Measurements from ENCODE around the gene ZNF365.

Gene ZNF365

DNA sequence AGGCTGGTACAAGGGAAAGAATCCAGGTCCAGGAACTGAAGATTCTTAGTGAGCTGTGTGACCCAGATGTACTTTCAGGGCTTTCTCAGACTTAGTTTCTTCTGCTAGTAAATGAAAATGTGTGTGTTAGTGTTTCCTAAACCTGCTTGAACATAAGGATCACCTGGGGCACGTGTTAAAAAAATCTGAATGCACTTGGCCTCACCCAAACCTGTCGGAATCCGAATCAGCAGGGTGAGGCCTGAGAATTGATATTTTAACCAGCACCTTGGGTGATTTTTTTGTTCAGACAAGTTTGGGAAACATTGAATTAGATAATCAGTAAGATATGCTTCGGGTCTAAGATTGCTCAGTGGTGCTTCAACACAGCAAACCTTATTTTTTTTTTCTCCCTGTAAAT lies 59.7 kb downstream of the ZNF365 start:
- Histone ChIP-seq H3K4me1 (ENCODE audit: control insufficient read depth, insufficient read depth, low read length) (peaks cover 7% of the 10 kb centered on the region), H3K9me3 (ENCODE audit: control insufficient read depth, low read length) (no peaks in the 10 kb centered on the region), H3K4me3 (ENCODE audit: low read length) (no peak overlapping the region), H3K36me3 (ENCODE audit: control insufficient read depth, insufficient read depth, low read length) (no peaks in the 10 kb centered on the region), H3K27me3 (ENCODE audit: control insufficient read depth, insufficient read depth, low read length) (no peaks in the 10 kb centered on the region), H3K9ac (ENCODE audit: low read length) (no peak overlapping the region)

DNA sequence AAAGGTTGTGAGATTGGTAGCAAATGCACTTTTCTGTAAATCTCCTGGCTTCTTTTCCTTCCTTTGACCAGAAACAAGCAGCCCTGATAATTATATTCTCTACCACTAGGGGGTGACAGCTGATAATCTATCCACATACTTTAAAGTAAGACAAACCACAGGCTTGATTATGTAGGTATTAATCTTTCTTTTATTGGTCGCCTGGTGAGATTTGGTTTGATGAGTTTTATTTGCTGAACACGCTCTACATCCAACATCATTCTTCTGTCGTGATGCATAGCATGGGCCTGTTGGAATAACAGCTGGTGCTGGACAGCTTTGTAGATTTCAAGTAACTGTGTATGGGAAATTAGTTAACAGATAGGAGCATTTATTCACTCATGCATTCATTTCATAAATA lies 63.5 kb downstream of the ZNF365 start:
- Histone ChIP-seq H3K9ac (ENCODE audit: low read length) (no peak overlapping the region), H3K4me3 (ENCODE audit: low read length) (no peak overlapping the region), H3K36me3 (ENCODE audit: control insufficient read depth, insufficient read depth, low read length) (no peaks in the 10 kb centered on the region), H3K27me3 (ENCODE audit: control insufficient read depth, insufficient read depth, low read length) (no peaks in the 10 kb centered on the region), H3K4me1 (ENCODE audit: control insufficient read depth, insufficient read depth, low read length) (peaks cover 7% of the 10 kb centered on the region), H3K9me3 (ENCODE audit: control insufficient read depth, low read length) (no peaks in the 10 kb centered on the region)

DNA sequence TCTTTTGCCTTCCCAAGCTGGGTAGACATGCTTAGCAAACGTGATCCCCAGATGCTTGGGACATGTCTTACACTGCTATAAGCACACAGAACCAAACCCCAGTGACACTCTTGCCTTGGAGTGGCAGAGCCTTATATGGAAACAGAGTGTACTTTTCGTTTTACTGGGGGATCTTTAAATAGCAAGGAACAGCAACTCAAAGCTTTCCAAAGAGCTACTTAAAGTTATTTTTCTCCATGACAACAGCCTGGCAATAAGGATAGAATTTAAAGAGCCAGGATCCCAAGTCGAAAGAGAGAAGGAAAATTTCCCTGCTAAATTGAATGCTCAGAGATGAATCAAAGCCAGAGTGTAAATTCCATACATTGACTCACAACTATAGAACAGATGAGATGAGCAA lies 67.8 kb downstream of the ZNF365 start:
- H3K4me1 ChIP-seq (ENCODE audit: control insufficient read depth, insufficient read depth, low read length), result no peaks in the 10 kb centered on the region
- no peaks in the 10 kb centered on the region for H3K27me3 ChIP-seq (ENCODE audit: control insufficient read depth, insufficient read depth, low read length)

DNA sequence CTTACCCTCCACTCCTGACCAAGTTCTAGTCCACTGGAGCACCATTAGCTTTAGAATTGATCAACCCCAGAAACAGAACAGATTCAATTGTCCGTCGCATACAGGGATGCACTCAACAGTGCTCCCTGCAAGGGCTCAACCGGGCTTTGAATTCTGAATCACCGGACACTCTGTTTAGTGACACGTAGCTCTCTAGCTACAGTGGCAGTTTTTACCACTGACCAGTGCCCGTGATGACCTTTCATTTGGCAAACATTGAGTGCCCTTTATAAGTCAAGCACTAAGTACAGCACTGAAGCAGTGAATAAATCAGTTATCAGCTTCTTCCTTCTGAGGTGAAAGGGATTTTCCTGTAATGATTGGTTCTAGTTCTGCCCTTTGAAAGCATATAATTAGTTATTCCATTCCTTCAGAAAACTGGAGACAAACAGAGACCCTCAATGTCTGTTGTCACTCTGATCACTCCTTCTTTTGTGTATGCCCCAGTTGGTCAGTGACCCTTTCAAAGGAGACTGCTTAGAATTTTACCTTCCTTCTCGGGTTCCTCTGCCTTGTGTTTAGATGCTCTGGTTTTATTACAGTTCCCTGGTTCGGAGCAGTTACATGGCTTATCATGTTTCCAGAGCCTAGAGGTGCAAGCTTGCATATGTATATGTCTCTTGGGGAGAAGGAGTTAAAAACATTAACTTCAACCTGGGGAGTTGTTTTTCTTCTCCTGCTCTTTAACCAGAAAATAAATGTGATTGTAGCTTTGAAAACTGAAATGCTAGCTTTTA lies 68.9 kb downstream of the ZNF365 start:
- H3K27me3 ChIP-seq (ENCODE audit: control insufficient read depth, insufficient read depth, low read length), result no peaks in the 10 kb centered on the region
- no peaks in the 10 kb centered on the region for H3K36me3 ChIP-seq (ENCODE audit: control insufficient read depth, insufficient read depth, low read length)
- H3K4me1 ChIP-seq (ENCODE audit: control insufficient read depth, insufficient read depth, low read length), result no peaks in the 10 kb centered on the region
- no peaks in the 10 kb centered on the region for H3K9me3 ChIP-seq (ENCODE audit: control insufficient read depth, low read length)
- H3K9ac ChIP-seq (ENCODE audit: low read length), result no peak overlapping the region
- H3K4me3 ChIP-seq (ENCODE audit: low read length), result no peak overlapping the region

More for the DNA sequence above, 67.8 kb downstream of the ZNF365 start:
- Histone ChIP-seq H3K36me3 (ENCODE audit: control insufficient read depth, insufficient read depth, low read length) (no peaks in the 10 kb centered on the region), H3K9ac (ENCODE audit: low read length) (no peak overlapping the region), H3K9me3 (ENCODE audit: control insufficient read depth, low read length) (no peaks in the 10 kb centered on the region), H3K4me3 (ENCODE audit: low read length) (no peak overlapping the region)

DNA sequence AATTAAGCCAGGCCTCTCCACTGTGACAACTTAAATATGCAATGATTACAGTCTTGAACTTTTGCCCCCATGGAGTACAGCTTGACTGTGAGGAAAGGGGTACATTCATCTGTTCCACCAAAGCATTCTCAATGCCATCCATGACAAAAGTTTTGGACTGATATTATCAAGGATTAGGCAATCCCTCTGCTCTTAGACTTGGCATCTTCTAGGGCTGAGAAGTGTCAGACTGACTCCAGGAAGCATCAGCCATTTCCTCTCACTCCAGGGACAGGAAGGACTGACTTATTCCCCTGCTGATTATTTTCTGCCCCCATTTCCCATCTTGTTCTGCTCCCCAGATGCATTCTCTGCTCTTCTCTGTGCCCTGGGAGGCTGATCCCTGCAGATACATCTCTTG lies 69.7 kb downstream of the ZNF365 start:
- Histone ChIP-seq H3K27me3 (ENCODE audit: control insufficient read depth, insufficient read depth, low read length) (no peaks in the 10 kb centered on the region), H3K9me3 (ENCODE audit: control insufficient read depth, low read length) (no peaks in the 10 kb centered on the region), H3K4me1 (ENCODE audit: control insufficient read depth, insufficient read depth, low read length) (no peaks in the 10 kb centered on the region), H3K4me3 (ENCODE audit: low read length) (no peak overlapping the region), H3K36me3 (ENCODE audit: control insufficient read depth, insufficient read depth, low read length) (no peaks in the 10 kb centered on the region), H3K9ac (ENCODE audit: low read length) (no peak overlapping the region)

DNA sequence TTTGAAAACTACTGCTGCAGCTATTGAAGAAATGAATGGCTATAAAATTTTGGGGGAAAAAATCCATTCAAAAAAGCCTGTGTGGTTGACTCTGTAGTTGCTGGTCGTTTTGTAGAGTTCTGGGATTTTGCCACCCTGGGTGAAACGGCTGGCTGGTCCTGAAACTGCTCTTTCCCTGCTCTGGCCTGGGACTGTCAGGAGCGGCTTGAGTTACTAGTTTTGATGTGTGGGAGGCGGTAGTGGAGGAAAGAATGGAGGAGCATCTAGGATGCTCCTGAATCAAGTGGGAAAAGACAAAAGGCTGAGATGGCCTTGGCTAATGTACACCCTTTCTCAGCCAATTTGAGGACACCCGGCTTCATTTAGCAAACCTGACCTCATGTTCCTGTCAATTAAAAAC lies 72.5 kb downstream of the ZNF365 start:
- Histone ChIP-seq H3K4me1 (ENCODE audit: control insufficient read depth, insufficient read depth, low read length) (no peaks in the 10 kb centered on the region), H3K9ac (ENCODE audit: low read length) (no peak overlapping the region), H3K4me3 (ENCODE audit: low read length) (no peak overlapping the region), H3K36me3 (ENCODE audit: control insufficient read depth, insufficient read depth, low read length) (no peaks in the 10 kb centered on the region), H3K27me3 (ENCODE audit: control insufficient read depth, insufficient read depth, low read length) (no peaks in the 10 kb centered on the region), H3K9me3 (ENCODE audit: control insufficient read depth, low read length) (no peaks in the 10 kb centered on the region)

DNA sequence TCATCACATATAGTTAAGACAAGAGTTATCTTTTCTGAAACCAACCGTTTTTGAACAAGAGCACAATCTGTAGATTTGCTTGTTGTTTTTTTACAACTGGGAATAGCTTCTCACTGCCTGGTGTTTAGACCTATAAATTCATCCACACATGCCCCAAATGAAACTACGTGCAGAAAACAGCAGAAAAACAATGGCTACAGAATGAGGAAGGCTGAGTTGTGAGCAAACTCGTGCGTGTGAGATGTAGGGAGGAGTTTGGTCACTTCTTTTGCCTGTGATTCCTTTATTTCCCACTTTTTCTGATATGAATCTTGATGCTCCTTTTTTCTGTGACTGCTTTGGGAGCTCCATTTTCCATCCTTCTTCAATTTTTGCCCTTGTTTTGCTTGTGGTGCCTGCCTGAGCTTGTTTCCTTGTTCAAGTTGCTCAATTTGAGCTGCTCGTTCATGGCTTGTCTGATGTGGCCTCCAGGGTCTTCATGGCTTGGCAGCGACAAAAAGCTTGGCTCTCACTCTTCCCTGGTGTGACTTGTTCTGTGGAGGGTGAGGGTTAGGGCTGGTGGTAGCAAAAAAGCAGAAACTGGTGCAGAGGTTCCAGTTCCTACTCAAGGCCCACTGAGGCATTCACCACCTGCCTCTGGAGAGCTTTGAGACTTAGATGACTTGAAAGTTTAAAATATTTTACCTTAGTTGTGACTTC lies 76.9 kb downstream of the ZNF365 start:
- no peak overlapping the region for H3K9ac ChIP-seq (ENCODE audit: low read length)
- no peaks in the 10 kb centered on the region for H3K36me3 ChIP-seq (ENCODE audit: control insufficient read depth, insufficient read depth, low read length)

DNA sequence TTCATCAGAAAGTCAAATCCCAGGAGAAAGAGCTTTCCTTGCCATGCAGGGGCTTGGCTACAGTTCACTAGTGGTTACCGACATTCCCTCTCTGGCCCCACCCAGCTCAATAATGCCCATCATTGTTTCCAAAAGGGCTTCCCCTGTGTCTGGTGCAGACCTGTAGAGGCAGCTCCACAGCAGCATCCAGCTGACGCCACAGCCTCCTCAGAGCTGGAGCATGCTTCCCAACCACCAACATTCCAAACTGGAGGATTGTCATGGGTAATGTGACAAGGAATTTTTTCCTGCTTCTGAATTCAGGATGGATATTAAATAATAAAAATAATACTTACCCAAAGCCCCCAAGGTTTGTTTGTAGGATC lies 77.4 kb downstream of the ZNF365 start:
- peaks cover 10% of the 10 kb centered on the region for H3K4me1 ChIP-seq (ENCODE audit: control insufficient read depth, insufficient read depth, low read length)
- H3K9me3 ChIP-seq (ENCODE audit: control insufficient read depth, low read length), result no peaks in the 10 kb centered on the region
- no peaks in the 10 kb centered on the region for H3K27me3 ChIP-seq (ENCODE audit: control insufficient read depth, insufficient read depth, low read length)
- no peak overlapping the region for H3K4me3 ChIP-seq (ENCODE audit: low read length)
- no peaks in the 10 kb centered on the region for H3K36me3 ChIP-seq (ENCODE audit: control insufficient read depth, insufficient read depth, low read length)
- no peak overlapping the region for H3K9ac ChIP-seq (ENCODE audit: low read length)

More for the DNA sequence above, 76.9 kb downstream of the ZNF365 start:
- no peaks in the 10 kb centered on the region for H3K9me3 ChIP-seq (ENCODE audit: control insufficient read depth, low read length)
- H3K4me3 ChIP-seq (ENCODE audit: low read length), result no peak overlapping the region
- no peaks in the 10 kb centered on the region for H3K27me3 ChIP-seq (ENCODE audit: control insufficient read depth, insufficient read depth, low read length)
- H3K4me1 ChIP-seq (ENCODE audit: control insufficient read depth, insufficient read depth, low read length), result peaks cover 10% of the 10 kb centered on the region

Measured in mucosa of stomach (tissue), 1 donor.